ENCODE measurements around the gene TSC22D2. TPM values are rescaled to one million over a fixed set of nuclear protein-coding genes. Genes with fewer than 3 reads are reported as not detected.

Gene TSC22D2
- polyA plus RNA-seq, 4 donors: 49.4 to 71.0 (median 61.2) TPM

DNA sequence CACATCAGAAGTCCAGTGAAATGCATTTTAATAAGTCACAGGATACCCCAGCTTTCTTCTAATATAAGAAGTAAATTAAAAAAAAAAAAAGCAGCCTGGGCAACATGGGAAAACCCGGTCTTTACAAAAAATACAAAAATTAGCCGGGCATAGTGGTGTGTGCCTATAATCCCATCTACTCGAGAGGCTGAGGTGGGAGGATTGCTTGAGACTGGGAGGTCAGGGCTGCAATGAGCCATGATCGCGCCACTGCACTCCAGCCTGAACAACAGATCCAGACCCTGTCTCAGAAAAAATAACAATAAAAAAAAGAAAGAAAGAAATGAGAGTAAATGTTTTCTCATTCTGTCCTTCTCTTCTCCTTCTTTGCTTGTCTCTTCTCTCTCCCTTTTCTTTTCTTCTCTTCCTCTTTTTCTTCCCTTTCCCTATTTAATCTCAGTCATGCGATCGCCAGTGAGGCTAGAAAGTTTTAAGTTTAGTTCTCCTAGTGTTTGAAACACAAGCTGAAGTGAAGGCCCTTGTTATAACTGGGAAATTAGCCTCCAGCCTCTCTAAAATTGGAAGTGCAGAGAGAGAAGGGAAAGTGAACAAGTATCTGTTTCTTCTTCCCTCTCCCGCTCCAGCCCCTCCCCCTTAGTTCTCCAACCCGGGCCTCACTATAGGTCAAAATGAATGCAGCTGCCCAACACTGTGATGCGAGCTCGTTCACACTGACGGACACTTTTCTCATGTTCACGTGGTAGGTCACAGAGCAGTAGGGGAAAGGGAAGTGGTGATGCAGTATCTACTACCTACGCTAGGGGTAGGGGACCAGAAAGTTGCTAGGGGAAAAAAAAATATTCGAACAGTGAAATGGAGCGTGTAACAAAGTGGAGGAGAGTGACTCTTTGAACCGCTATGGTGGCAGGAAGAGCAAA, 23.5 kb upstream of the TSC22D2 start:
- DNase-seq (ENCODE audit: low read depth in 4 of 4, low spot score in 3 of 4): peak in 1 of 4 donors; percentile 51

DNA sequence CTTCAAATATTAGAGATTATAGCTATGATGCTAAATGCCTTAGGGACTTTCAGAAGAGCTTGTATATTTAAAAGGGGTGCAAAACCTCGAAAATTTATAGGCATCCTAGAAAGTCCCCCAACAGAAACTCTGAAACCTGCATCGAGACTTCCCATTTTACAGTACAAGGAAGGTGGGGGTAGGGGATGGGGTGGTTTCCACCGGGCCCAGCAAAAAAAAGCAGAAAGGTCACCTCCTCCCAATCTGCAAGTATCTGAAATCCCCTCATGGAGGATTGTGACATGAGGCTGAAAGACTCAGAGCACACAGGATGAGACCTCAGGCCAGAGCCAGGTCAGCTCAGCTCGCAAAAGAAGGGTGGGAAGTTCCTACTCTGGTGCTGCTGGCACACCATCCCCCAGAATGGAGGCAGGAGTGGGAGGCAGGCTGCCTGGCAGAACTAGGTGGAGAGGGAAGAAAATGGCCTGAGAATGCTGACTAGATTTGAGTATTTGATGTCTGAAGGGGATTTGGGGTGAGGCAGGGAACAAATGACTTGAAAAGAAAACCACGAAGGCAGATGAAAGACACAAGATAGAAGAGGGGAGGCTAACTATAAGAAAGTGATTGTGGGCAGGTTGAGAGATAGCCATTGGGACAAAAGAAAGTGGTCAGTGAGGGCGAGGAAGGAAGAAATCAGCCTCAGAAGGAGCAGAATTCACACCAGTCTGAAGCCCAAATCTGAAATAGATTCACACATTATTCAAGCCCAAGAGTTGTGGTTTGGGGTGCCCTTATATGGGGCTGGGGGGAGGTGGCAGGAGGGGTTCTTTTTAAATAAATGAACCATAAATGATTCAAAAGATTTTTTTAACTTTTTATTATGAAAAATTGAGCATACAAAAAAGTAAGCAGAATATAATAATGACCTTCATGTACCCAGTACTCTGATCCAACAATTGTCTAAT, 22.5 kb upstream of the TSC22D2 start:
- DNase-seq (ENCODE audit: low read depth in 4 of 4, low spot score in 3 of 4): no peak

DNA sequence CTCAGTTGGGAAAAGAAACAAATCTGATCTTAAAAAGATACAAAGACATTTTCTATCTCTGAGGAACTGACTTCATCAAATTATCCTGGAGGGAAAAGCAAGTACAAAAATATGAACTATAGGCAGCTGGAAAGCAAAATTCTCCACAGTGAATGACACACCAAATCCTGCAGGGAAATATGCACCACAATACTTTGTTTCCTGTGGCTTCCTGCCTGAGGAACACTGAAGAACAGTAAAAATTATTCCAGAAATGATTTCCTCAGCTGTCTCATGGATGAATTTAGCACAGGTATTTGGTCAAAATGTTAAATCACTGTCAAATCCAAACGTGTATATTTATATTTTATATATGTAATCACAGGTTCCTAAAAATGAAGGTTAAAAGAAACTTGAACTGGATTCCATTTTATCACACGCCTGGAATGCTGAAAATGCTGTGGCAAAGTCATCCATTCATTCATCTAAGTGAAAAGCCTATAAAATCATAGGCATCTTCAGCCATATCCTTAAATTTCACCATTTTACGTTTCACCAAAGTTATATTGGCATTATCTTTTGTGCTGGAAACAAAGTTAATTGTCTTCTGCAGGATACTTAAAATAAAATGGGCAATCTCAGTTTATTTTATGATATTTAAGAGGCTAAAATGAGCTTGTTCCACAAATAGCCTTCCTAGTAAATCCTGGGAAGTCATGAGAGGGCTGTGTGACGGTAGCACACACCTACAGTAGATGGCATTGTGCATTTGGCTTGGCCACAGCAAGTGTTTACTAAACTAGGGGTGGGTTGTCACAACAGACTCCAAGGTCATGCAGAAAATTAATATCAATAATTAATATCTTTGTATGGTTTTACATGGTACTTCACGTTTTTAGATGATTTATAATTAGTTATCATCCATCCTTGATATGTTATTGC, 19.3 kb upstream of the TSC22D2 start:
- DNase-seq (ENCODE audit: low read depth in 4 of 4, low spot score in 3 of 4): no peak

DNA sequence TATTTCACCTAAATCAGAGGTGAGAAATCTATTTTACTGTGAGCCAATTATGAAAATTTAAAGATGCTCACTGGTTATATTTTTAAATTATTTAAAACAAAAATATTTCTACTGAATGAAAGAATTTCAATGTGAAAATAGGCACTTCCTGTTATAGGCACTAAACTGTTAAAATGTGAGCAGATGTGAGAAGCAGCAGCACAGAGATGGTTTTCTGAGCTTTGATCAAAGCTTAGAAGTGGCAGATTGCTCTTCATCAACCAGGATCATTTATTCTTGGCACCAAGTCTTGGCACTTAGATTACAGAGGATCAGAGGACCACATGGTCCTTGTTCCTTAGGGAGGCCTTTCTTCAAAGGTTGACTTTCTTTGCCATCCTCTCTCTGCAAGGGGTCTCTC, 18.0 kb upstream of the TSC22D2 start:
- no peak for DNase-seq (ENCODE audit: low read depth in 4 of 4, low spot score in 3 of 4)

DNA sequence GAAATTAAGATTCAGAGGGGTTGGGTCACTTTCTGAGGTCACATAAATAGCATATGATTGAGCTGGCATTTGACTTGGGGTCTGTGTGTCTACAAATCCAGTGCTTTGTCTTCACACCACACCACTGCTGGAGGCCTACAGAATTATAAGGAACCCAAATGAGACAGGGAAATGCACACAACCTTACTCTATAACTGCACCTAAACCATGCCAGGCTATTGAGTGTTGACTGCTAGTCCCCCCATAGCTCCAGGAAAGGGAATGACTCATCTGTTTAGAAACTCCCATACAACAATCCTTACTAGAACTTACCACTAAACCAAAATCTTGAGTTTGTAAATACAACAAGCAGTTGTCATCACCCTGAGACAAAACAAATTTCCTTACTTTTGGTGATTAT, 16.9 kb upstream of the TSC22D2 start:
- no peak for DNase-seq (ENCODE audit: low read depth in 4 of 4, low spot score in 3 of 4)

DNA sequence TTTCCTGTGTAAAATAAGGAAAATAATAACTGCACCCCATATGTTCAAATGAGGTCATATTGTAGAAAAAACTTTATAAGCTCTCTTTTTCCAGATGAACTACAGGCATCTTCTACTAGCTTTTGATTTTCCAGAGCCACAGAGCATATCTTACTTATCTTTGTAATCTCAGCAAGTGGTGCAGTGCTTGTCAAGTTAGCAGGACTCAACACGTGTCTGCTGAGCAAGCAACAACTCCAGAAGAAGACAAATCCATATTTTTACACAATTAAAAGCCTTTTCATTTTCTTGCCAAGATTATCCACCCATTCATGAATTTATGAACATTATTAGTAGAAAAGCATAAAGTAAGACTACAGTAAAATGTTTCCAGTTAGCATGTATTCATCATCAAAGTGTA, 14.4 kb upstream of the TSC22D2 start:
- DNase-seq (ENCODE audit: low read depth in 4 of 4, low spot score in 3 of 4): no peak

DNA sequence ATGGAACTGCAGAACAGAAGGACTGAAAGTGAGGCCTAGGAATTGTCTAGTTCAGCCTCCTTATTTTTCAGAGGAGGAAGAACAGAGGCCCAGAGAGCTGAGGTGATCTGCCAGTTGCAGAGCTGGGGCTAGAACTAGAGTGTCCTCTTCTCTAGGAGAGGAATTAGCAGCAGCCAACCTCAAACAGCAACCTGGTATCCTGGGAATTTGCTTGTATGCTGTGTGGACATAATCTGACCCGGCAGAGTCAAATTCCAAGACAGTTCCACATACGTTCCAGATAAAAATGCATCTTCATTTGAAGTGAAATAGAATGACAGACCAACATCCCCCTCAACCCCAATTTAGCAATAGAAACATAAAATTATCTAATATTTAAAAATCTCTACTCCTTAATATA, 13.5 kb upstream of the TSC22D2 start:
- no peak for DNase-seq (ENCODE audit: low read depth in 4 of 4, low spot score in 3 of 4)

DNA sequence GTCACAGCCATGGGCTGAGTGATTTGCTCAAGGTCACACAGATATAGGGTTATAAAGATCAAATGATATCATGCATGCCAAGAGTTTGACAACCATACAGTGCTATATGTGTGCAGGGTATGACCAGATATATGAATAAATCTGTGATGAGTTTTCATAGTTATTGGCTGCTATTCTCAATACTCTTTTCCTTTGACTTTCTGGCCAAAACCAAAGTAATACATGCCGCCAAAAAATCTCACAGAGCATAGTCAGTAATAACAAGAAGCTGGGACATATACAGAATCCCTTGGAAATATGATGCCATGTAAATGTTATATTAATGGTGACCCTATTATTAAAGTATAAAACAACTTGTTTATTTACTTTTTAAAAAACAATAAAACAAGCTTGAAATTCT, 11.6 kb upstream of the TSC22D2 start:
- no peak for DNase-seq (ENCODE audit: low read depth in 4 of 4, low spot score in 3 of 4)

DNA sequence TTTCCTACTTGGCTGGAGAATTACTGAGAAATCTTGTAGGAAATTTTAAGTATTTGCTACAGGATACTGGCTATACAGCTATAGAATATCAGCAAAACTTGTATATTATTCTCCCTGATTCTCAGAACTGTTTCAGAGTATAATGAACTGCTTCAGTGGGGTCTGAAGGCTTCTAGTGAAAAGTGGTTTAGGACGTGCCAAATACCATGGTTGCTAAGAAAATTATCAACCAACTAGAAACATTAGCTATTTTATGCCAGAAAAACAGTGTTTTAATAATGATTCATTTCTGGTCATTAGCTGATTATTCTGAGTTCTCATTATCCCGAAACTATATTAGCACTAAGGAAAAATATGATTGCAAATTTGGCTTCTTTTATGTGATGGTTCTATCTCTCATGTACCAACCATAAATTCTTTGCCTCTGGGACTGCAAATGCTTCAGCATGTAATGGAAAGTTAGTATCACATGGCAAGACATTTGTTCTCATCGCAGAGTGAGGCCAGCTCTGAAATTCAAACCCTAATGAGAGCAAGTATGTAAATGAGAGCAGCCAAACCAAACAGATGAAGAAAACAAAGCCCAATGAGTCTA, 11.0 kb upstream of the TSC22D2 start:
- DNase-seq (ENCODE audit: low read depth in 4 of 4, low spot score in 3 of 4): no peak

DNA sequence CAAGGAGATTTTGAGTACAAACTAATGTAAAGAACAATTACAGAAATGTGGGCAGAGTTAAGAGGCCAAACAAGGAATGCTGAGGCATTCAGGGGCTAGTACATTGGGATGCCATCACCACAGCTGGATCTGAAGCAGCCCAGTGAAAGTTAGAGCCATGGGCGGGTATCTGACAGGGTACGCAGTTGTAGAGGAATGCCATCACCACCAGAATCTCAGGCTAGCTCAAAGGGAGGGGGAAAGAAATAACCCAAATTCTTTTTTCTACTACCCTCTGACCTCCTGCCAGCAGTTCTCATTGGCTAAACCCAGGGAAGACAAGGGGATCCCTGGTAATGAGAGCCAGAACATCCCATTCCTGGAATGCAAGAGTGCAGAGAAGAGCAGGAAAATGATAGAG, 9.0 kb upstream of the TSC22D2 start:
- DNase-seq (ENCODE audit: low read depth in 4 of 4, low spot score in 3 of 4): no peak

DNA sequence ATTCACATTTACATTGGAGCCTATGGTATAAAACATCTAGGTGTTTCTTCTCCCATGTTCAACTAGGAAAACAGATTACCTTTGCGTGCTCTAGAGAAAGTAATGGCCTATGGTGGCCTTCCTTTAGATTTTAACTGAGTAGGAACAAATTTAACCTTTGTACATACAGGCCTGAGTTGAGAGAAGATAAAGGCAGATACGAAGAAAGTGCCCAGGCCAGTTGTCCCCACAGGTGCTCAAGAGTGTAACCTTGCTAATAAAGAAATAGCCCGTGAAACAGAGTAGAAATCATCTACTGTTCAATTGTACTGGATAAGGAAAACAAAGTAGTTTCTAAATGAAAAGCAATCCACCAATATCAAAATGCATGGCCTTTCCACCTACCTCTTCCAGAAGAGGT, 6.8 kb upstream of the TSC22D2 start:
- DNase-seq (ENCODE audit: low read depth in 4 of 4, low spot score in 3 of 4): no peak

DNA sequence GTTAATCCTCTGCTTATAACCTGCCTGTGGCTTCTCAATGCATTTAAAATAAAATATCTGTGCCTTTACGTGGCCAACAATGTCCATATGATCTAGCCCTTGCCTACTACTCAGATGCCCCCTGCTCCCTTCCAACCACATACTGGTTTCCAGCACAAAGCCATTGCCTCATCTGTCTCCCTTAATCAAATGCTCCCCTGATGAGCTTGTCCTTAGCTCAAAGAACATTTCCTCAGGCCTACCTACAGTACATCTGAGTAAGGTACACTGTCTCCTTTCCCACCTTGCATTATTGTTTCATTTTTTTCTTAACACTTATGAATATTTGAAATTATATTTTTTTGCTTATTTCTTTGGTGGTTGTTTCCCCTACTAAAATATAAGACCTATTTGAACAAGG, 5.9 kb upstream of the TSC22D2 start:
- no peak for DNase-seq (ENCODE audit: low read depth in 4 of 4, low spot score in 3 of 4)

DNA sequence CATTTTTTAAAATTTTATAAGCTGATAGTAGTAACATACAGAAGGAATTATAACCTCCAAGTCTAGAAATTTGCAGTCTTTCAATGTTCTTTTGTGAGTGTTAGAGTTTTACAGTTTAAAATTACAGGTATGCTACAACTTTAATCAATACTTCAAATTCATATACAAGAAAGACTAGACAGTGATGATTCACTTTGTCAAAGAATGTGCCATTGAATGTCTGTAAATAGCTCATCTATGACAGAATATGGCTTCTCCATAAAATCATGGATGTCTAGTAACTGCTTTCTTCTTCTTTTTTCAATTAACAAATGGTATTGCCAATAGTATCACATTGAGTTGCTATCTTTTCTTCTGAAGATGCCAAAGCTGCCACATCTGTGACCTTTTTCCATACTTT, 4.1 kb upstream of the TSC22D2 start:
- DNase-seq (ENCODE audit: low read depth in 4 of 4, low spot score in 3 of 4): no peak

DNA sequence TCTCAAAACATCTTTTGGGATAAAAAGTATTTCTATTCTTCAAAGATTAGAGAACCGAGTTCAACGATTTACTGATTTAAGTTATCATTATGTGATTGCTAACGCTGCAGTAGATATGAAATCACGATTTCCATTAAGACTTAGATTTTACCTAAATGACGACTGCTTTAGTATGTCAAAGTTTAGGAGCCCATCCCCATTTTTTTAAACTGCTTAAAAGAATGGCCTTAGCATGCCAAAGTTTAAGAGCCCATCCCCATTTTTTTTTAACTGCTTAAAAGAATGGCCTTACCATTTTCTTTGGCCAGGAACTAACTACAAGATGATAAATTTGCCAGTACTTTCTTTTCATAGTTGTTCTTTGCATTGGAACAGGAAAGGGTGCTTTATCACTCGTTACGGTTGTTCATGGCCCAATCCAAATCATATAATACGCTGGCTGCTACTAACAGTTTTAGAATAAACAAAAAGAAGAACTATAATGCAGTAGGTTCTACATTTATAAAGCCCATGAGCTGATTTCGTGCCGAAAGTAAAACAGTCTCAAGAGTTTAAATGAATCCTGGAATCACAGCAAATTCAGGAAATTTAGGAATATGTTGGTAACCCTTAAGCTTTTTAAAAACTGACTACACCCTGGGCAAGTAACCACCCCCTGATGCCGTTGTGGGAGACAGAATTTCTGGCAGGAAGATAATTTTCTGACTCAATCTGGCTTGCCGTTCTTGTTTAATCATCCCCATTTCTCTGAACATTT, 869 bp upstream of the TSC22D2 start:
- no peak for DNase-seq (ENCODE audit: low read depth in 4 of 4, low spot score in 3 of 4)

DNA sequence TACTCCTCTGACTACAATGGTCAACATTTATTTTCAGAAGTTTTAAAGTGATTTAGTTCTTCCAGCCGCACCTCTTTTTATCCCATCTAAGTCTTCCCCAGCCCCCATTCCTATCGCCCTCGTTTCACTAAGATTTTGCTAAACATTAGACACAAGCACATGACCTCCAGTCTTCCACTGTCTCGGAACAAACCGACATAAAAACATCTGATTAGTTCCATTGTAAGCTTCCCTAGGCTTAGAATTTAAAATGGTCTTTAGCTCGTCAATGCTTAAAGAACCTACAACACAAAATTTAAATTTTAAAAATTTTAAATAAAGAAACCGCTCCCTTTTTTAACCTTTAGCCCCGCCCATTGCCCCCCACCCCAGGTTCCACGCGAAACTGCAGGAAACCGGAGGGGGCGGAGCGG, 284 bp upstream of the TSC22D2 start:
- DNase-seq (ENCODE audit: low read depth in 4 of 4, low spot score in 3 of 4): peak in 2 of 4 donors; percentile 87 to 88

DNA sequence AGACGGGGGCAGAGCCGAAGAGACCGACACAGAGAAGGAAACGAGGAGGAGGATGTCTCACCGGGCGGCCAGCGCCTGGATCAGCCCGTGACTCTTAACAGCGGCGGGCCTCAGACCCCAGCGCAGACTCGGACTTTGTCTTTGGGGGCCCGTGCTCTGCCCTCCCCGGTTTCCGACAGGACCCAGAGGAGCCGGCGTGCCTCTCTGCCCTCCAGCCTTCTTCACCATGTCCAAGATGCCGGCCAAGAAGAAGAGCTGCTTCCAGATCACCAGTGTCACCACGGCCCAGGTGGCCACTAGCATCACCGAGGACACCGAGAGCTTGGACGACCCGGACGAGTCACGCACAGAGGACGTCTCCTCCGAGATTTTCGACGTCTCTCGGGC, 1.0 kb downstream of the TSC22D2 start:
- DNase-seq (ENCODE audit: low read depth in 4 of 4, low spot score in 3 of 4): no peak

DNA sequence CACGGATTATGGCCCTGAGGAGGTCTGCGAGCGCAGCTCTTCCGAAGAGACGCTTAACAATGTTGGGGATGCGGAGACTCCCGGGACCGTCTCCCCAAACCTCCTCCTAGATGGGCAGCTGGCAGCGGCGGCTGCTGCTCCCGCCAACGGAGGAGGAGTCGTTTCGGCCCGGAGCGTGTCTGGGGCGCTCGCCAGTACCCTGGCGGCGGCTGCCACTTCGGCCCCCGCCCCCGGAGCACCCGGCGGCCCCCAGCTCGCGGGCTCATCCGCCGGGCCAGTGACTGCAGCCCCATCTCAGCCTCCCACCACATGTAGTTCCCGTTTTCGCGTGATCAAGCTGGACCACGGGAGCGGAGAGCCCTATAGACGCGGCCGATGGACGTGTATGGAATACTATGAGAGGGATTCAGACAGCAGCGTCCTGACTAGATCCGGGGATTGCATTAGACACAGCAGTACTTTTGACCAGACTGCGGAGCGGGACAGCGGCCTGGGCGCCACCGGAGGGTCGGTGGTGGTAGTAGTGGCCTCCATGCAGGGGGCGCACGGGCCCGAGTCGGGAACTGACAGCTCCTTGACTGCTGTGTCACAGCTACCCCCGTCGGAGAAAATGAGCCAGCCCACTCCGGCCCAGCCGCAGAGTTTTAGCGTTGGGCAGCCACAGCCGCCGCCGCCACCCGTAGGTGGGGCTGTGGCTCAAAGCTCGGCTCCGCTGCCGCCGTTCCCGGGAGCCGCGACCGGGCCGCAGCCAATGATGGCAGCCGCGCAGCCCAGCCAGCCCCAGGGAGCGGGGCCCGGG, 1.6 kb downstream of the TSC22D2 start:
- peak in 1 of 4 donors; percentile 68 for DNase-seq (ENCODE audit: low read depth in 4 of 4, low spot score in 3 of 4)

DNA sequence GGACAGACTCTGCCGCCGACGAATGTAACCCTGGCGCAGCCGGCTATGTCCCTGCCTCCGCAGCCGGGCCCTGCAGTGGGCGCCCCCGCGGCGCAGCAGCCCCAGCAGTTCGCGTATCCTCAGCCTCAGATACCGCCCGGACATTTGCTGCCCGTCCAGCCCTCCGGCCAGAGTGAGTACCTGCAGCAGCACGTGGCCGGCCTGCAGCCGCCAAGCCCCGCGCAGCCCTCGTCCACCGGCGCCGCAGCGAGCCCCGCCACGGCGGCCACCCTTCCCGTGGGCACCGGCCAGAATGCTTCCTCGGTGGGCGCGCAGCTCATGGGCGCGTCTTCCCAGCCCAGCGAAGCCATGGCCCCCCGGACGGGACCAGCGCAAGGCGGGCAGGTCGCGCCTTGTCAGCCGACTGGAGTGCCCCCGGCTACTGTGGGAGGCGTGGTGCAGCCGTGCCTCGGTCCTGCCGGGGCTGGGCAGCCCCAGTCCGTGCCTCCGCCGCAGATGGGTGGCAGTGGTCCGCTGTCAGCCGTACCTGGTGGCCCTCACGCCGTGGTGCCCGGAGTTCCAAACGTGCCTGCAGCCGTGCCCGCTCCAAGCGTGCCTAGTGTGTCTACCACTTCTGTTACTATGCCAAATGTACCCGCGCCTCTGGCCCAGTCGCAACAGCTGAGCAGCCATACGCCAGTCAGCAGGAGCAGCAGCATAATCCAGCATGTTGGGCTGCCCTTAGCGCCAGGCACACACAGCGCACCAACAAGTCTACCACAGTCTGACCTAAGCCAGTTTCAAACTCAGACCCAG, 2.4 kb downstream of the TSC22D2 start:
- DNase-seq (ENCODE audit: low read depth in 4 of 4, low spot score in 3 of 4): no peak

Data from left renal pelvis (tissue), 4 donors.